Neural cell (in vitro differentiated cells): Measurements from ENCODE around the gene RALGAPB. TPM values are rescaled to one million over a fixed set of nuclear protein-coding genes. Genes with fewer than 3 reads are reported as not detected.
"Not testable (repeated sequence)": the region's sequence is repeated elsewhere in the genome, so short reads cannot be mapped to it uniquely, and the experiment has no call there.

Experiments
- H2AFZ ChIP-seq: fragments of 200-600, 300-800 bp; sonication (generic), shearing (Covaris generic); 2 replicates; pipeline ENCODE4 v1.6.0; 2014; ENCODE audit warnings: low read depth, mild to moderate bottlenecking, antibody characterized with exemption, low read length, moderate library complexity
- H3F3A ChIP-seq: fragments of 200-600 bp; shearing (Covaris generic); 2 replicates; pipeline ENCODE4 v1.6.1; 2016; ENCODE audit warnings: mild to moderate bottlenecking, moderate library complexity, mixed read lengths, antibody characterized with exemption, low read length; ENCODE audit not compliant: insufficient read depth, poor library complexity, severe bottlenecking
- H3K27ac ChIP-seq: fragments of 200-600, 300-800 bp; sonication (generic), shearing (Covaris generic); 2 replicates; pipeline ENCODE4 v1.5.1; 2014; ENCODE audit warnings: mild to moderate bottlenecking, low read length, moderate library complexity
- H3K27me3 ChIP-seq: fragments of 300-800, 200-600 bp; sonication (generic), shearing (Covaris generic); 2 replicates; pipeline ENCODE4 v1.6.0; 2014; ENCODE audit warnings: mild to moderate bottlenecking, low read depth, low read length, moderate library complexity; ENCODE audit not compliant: insufficient read depth
- H3K36me3 ChIP-seq: fragments of 300-800, 200-600 bp; sonication (generic), shearing (Covaris generic); 2 replicates; pipeline ENCODE4 v1.5.1; 2014; ENCODE audit warnings: mild to moderate bottlenecking, antibody characterized with exemption, low read length, moderate library complexity; ENCODE audit not compliant: insufficient read depth
- H3K4me2 ChIP-seq: fragments of 300-800, 200-600 bp; sonication (generic), shearing (Covaris generic); 2 replicates; pipeline ENCODE4 v1.6.0; 2014; ENCODE audit warnings: mild to moderate bottlenecking, low read length
- H3K4me3 ChIP-seq: fragments of 300-800, 200-600 bp; sonication (generic), shearing (Covaris generic); 2 replicates; pipeline ENCODE4 v1.5.1; 2014; ENCODE audit warnings: mild to moderate bottlenecking, low read length, moderate library complexity
- H3K79me2 ChIP-seq: fragments of 200-600 bp; shearing (Covaris generic); replicated peaks from 2 replicates; pipeline ENCODE4 v1.6.0; 2014; ENCODE audit warnings: mild to moderate bottlenecking, low read length, moderate library complexity; ENCODE audit not compliant: insufficient read depth
- H3K9ac ChIP-seq: fragments of 300-800, 200-600 bp; sonication (generic), shearing (Covaris generic); 2 replicates; pipeline ENCODE4 v1.6.1; 2016; ENCODE audit warnings: mild to moderate bottlenecking, low read length, mixed read lengths
- H3K9me2 ChIP-seq: fragments of 200-600 bp; shearing (Covaris generic); 2 replicates; pipeline ENCODE4 v1.6.1; 2016; ENCODE audit warnings: mild to moderate bottlenecking, low read length, mixed read lengths; ENCODE audit not compliant: insufficient read depth
- H3K9me3 ChIP-seq: fragments of 200-600, 300-800 bp; sonication (generic), shearing (Covaris generic); 2 replicates; pipeline ENCODE4 v1.6.1; 2016; ENCODE audit warnings: mild to moderate bottlenecking, mixed run types, low read length, moderate library complexity, mixed read lengths
- H4K20me1 ChIP-seq: fragments of 200-600 bp; shearing (Covaris generic); 2 replicates; pipeline ENCODE4 v1.6.1; 2016; ENCODE audit warnings: mild to moderate bottlenecking, mixed run types; ENCODE audit not compliant: insufficient read depth
- CTCF ChIP-seq: fragments of 450-650 bp; IDR thresholded peaks from 2 replicates; pipeline ENCODE4 v1.5.1; 2014; ENCODE audit warnings: antibody characterized with exemption, mild to moderate bottlenecking, moderate library complexity; ENCODE audit not compliant: poor library complexity, severe bottlenecking
- EP300 ChIP-seq: fragments of 450-650 bp; conservative IDR thresholded peaks from 2 replicates; pipeline ENCODE4 v1.6.1; 2014; ENCODE audit warnings: antibody characterized with exemption, mild to moderate bottlenecking, moderate library complexity; ENCODE audit not compliant: poor library complexity, severe bottlenecking
- EZH2 ChIP-seq: fragments of 200-600, 300-800 bp; shearing (Covaris generic), sonication (generic); IDR thresholded peaks from 2 replicates; pipeline ENCODE4 v1.6.1; 2014; ENCODE audit warnings: antibody characterized with exemption, low read length, borderline replicate concordance, mild to moderate bottlenecking; ENCODE audit not compliant: insufficient read depth, poor library complexity, severe bottlenecking
- MXI1 ChIP-seq: fragments of 450-650 bp; conservative IDR thresholded peaks from 2 replicates; pipeline ENCODE4 v1.6.1; 2014; ENCODE audit warnings: antibody characterized with exemption, mild to moderate bottlenecking; ENCODE audit not compliant: poor library complexity, severe bottlenecking
- POLR2AphosphoS5 ChIP-seq: IDR thresholded peaks from 2 replicates; pipeline ENCODE4 v1.6.1; 2012
- RAD21 ChIP-seq: fragments of 450-650 bp; conservative IDR thresholded peaks from 2 replicates; pipeline ENCODE4 v1.6.1; 2014; ENCODE audit warnings: antibody characterized with exemption, mild to moderate bottlenecking, moderate library complexity
- REST ChIP-seq: IDR thresholded peaks from 2 replicates; pipeline ENCODE4 v1.6.1; 2012; ENCODE audit warnings: borderline replicate concordance
- SMC3 ChIP-seq: fragments of 450-650 bp; conservative IDR thresholded peaks from 2 replicates; pipeline ENCODE4 v1.6.1; 2014; ENCODE audit warnings: antibody characterized with exemption, mild to moderate bottlenecking, moderate library complexity; ENCODE audit not compliant: poor library complexity
- TAF1 ChIP-seq: IDR thresholded peaks from 2 replicates; pipeline ENCODE4 v1.6.1; 2012; ENCODE audit warnings: low read depth
- polyA plus RNA-seq: library from polyadenylated mRNA; depleted of rRNA; stranded (reverse); fragments of >200 nt; gene quantifications from 2 replicates; pipeline ENCODE4 v1.2.3, GENCODE V29; 2014

RALGAPB gene
- polyA plus RNA-seq, 1 donor from 2014 or later = 30.0 TPM

- TF ChIP-seq EP300 (no peak), EZH2 (no peak), MXI1 (no peak), POLR2AphosphoS5 (no peak), CTCF (no peak), RAD21 (no peak), REST (no peak), TAF1 (no peak), SMC3 (no peak)
- Histone ChIP-seq H3K9me3 (no peaks in the 10 kb centered on the region), H2AFZ (no peak overlapping the region), H4K20me1 (no peaks in the 10 kb centered on the region), H3K4me3 (no peak overlapping the region), H3K9ac (no peak overlapping the region), H3F3A (no peaks in the 10 kb centered on the region), H3K36me3 (no peaks in the 10 kb centered on the region), H3K9me2 (no peaks in the 10 kb centered on the region), H3K79me2 (no peaks in the 10 kb centered on the region), H3K27ac (no peak overlapping the region), H3K4me2 (no peak overlapping the region), H3K27me3 (no peaks in the 10 kb centered on the region)
Measured at GRCh38 chr20:38458314-38458713, 14.3 kb upstream of the RALGAPB start.

- no peaks in the 10 kb centered on the region for H3K36me3 ChIP-seq
- no peaks in the 10 kb centered on the region for H4K20me1 ChIP-seq
- no peak overlapping the region for H3K27ac ChIP-seq
- no peak overlapping the region for H3K4me3 ChIP-seq
- H3F3A ChIP-seq = no peaks in the 10 kb centered on the region
- no peaks in the 10 kb centered on the region for H3K79me2 ChIP-seq
- no peaks in the 10 kb centered on the region for H3K9me3 ChIP-seq
- no peak overlapping the region for H2AFZ ChIP-seq
- TF ChIP-seq MXI1 = no peak
- H3K9me2 ChIP-seq = no peaks in the 10 kb centered on the region
- H3K27me3 ChIP-seq = no peaks in the 10 kb centered on the region
- no peak overlapping the region for H3K9ac ChIP-seq
- H3K4me2 ChIP-seq = no peak overlapping the region
Measured at GRCh38 chr20:38460040-38460623, 12.5 kb upstream of the RALGAPB start.

- H3K27ac ChIP-seq, H3K4me2 ChIP-seq, H3K9ac ChIP-seq, H3K9me2 ChIP-seq, H4K20me1 ChIP-seq, H3K27me3 ChIP-seq, H2AFZ ChIP-seq, H3F3A ChIP-seq, H3K79me2 ChIP-seq, H3K4me3 ChIP-seq, H3K36me3 ChIP-seq, H3K9me3 ChIP-seq: not testable (repeated sequence)
Measured at GRCh38 chr20:38460631-38461030, 12.0 kb upstream of the RALGAPB start.

- H4K20me1 ChIP-seq, H3K79me2 ChIP-seq, H3K9ac ChIP-seq, H3K27me3 ChIP-seq, H3K9me2 ChIP-seq, H3K27ac ChIP-seq, H3K36me3 ChIP-seq, H3K4me2 ChIP-seq, H3K9me3 ChIP-seq, H3F3A ChIP-seq, H2AFZ ChIP-seq, H3K4me3 ChIP-seq: not testable (repeated sequence)
Measured at GRCh38 chr20:38461167-38461566, 11.5 kb upstream of the RALGAPB start.

GRCh38 chr20:38461569-38461968 is 11.1 kb upstream of the RALGAPB start:
- H3K4me3 ChIP-seq, H3F3A ChIP-seq, H3K27me3 ChIP-seq, H3K9ac ChIP-seq, H3K27ac ChIP-seq, H3K36me3 ChIP-seq, H3K9me3 ChIP-seq, H4K20me1 ChIP-seq, H3K9me2 ChIP-seq, H3K4me2 ChIP-seq, H2AFZ ChIP-seq, H3K79me2 ChIP-seq: not testable (repeated sequence)
